K562 (cell line): ENCODE data around the gene GHDC. TPM values are rescaled to one million over a fixed set of nuclear protein-coding genes. Genes with fewer than 3 reads are reported as not detected.
A peak's percentile ranks its signal among the peaks of the same experiment; 100 is the strongest.

Experiments used
- ESRRB ChIP-seq: fragments of 250-450 bp; sonication (Bioruptor Pico); IDR thresholded peaks from 2 replicates; pipeline ENCODE4 v1.5.0; 2020; ENCODE audit warnings: mild to moderate bottlenecking, moderate library complexity, borderline replicate concordance
- EWSR1 ChIP-seq: fragments of 450-650 bp; IDR thresholded peaks from 2 replicates; pipeline ENCODE4 v1.6.1; 2018; ENCODE audit warnings: borderline replicate concordance, mild to moderate bottlenecking, low read depth, moderate library complexity; ENCODE audit not compliant: partially characterized antibody
- GATA2 ChIP-seq: sonication (generic); formaldehyde crosslinking; IDR thresholded peaks from 2 replicates; pipeline ENCODE4 v1.4.0; 2020; ENCODE audit warnings: mild to moderate bottlenecking, missing genetic modification reagents
- KDM1A ChIP-seq, 2 experiments: fragments of 450-650 bp; IDR thresholded peaks; 2 replicates each; pipeline ENCODE4 v1.6.1; 2016; ENCODE audit warnings: mild to moderate bottlenecking in 2 of 2
- KLF1 ChIP-seq: fragments of 450-650 bp; IDR thresholded peaks from 2 replicates; pipeline ENCODE4 v1.6.1; 2016; ENCODE audit warnings: missing genetic modification characterization, missing compliant biosample characterization
- NEUROD1 ChIP-seq: fragments of 150-350 bp; IDR thresholded peaks from 2 replicates; pipeline ENCODE4 v1.6.1; 2014; ENCODE audit warnings: borderline replicate concordance, low read length, low read depth; ENCODE audit not compliant: partially characterized antibody
- SMAD1 ChIP-seq: fragments of 150-350 bp; IDR thresholded peaks from 2 replicates; pipeline ENCODE4 v1.6.1; 2014; ENCODE audit warnings: low read length, low read depth; ENCODE audit not compliant: partially characterized antibody
- TARDBP ChIP-seq: fragments of 450-650 bp; IDR thresholded peaks from 2 replicates; pipeline ENCODE4 v1.6.1; 2016
- ZC3H11A ChIP-seq: IDR thresholded peaks from 2 replicates; pipeline ENCODE4 v1.6.1; 2012; ENCODE audit warnings: low read depth, low read length, improper control_type of control experiment
- ZNF408 ChIP-seq: fragments of 250-450 bp; sonication (Bioruptor Pico); IDR thresholded peaks from 2 replicates; pipeline ENCODE4 v1.4.0; 2020; ENCODE audit warnings: low read depth, mild to moderate bottlenecking, moderate library complexity
- polyA plus RNA-seq, 8 experiments: library from polyadenylated mRNA; depleted of rRNA in 4 of 8; stranded (reverse) in 5 of 8; unstranded in 3 of 8; fragments of >200 nt; fragmentation: Nextera tagmentation in 2 of 8; fragmentation: Illumina TruSeq in 1 of 8; extraction: Ambion mirVana in 2 of 8; extraction: Trizol in 1 of 8; gene quantifications; 2 replicates each; pipeline versions ENCODE4 v1.2.1 to v1.2.3, GENCODE V29; 2011 to 2014; ENCODE audit warnings: inconsistent platforms in 1 of 8, missing spikeins in 1 of 8
- total RNA-seq, 7 experiments: library from RNA; depleted of rRNA in 6 of 7; stranded (reverse); fragments of >200 nt in 6 of 7; fragmentation: Illumina TruSeq in 2 of 7; extraction: Trizol in 2 of 7; gene quantifications; 2 replicates each; pipeline versions ENCODE4 v1.2.1 to v1.2.3, GENCODE V29; 2011 to 2021; ENCODE audit warnings: low replicate concordance in 1 of 7
- TF ChIP-seq, protein P1 (sequence below): sonication (generic); formaldehyde crosslinking; IDR thresholded peaks from 2 replicates; pipeline ENCODE4 v1.8.1; 2023; ENCODE audit warnings: missing genetic modification reagents, mild to moderate bottlenecking, borderline replicate concordance
- TF ChIP-seq, protein P2 (sequence below), 2 experiments: fragments of 450-650 bp in 1 of 2; sonication (generic) in 1 of 2; formaldehyde crosslinking in 1 of 2; IDR thresholded peaks in 1 of 2; conservative IDR thresholded peaks in 1 of 2; 2 replicates each; pipeline versions ENCODE4 v1.6.1 to v1.8.1; 2016 to 2023; ENCODE audit warnings: mild to moderate bottlenecking in 2 of 2, moderate library complexity in 2 of 2, inconsistent platforms in 1 of 2, missing genetic modification reagents in 1 of 2
- TF ChIP-seq, protein P3 (sequence below): sonication (generic); formaldehyde crosslinking; IDR thresholded peaks from 2 replicates; pipeline ENCODE4 v1.8.0; 2022; ENCODE audit warnings: mild to moderate bottlenecking, missing genetic modification reagents
- TF ChIP-seq, protein P4 (sequence below), 2 experiments: fragments of 450-650 bp in 1 of 2; sonication (generic) in 1 of 2; formaldehyde crosslinking; conservative IDR thresholded peaks; 2 replicates each; pipeline versions ENCODE4 v1.4.0 to v1.8.1; 2020 to 2022; ENCODE audit warnings: mild to moderate bottlenecking in 1 of 2, missing genetic modification reagents in 1 of 2

The GHDC gene
- total and polyA plus RNA-seq, 9 of the 15 experiments (the other 6 are each of a cell fraction or from before 2014, with no cell fraction given): 0.65 to 23.2 (median 11.2) TPM

DNA sequence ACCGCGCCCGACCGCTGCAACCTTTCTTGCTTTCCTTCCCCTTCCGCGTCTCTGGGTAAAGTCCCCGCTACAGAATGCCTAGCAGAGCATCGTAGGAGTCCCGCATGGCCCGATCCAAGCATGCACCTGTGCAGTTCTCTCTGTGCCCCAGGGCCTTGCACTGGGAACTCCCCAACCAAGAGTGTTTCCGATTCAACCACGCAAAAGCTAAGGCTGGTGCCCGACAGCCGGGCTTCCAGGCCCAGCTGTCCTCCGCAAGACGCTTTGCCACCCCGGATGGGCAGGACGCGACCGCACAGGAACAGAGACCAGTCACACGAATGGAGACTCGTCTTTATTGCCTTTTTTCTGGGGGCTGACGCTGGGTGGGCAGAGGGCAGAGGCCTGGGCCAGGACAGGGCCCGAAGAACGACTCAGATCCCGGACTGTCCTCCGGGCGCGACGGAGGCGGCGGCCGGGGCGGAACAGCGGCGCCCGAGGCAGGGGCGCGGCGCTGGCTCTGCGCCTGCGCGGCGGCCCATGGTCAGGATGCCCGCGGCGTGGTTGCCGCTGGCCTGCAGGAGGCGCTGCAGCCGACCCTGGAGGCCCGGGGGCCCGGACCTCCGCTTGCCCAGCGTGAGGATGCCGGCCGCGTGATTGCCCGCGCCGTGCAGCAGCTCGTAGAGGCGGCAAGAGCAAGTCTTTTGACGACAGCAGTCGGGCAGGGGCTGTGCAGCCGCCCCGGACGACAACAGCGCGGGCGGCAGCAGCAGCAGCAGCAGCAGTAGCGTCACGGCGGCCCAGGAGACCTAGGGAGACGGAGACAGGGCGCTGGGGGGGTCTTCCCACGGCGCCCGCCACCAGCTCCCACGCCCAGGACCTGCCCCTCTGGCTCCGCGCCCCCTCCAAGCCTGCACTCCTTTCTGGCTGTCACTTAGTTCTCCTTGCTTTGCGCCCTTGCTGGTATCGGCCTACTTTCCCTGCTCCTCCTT is 10.3 kb downstream of the GHDC start (continued):
- TF ChIP-seq, protein P1, sequence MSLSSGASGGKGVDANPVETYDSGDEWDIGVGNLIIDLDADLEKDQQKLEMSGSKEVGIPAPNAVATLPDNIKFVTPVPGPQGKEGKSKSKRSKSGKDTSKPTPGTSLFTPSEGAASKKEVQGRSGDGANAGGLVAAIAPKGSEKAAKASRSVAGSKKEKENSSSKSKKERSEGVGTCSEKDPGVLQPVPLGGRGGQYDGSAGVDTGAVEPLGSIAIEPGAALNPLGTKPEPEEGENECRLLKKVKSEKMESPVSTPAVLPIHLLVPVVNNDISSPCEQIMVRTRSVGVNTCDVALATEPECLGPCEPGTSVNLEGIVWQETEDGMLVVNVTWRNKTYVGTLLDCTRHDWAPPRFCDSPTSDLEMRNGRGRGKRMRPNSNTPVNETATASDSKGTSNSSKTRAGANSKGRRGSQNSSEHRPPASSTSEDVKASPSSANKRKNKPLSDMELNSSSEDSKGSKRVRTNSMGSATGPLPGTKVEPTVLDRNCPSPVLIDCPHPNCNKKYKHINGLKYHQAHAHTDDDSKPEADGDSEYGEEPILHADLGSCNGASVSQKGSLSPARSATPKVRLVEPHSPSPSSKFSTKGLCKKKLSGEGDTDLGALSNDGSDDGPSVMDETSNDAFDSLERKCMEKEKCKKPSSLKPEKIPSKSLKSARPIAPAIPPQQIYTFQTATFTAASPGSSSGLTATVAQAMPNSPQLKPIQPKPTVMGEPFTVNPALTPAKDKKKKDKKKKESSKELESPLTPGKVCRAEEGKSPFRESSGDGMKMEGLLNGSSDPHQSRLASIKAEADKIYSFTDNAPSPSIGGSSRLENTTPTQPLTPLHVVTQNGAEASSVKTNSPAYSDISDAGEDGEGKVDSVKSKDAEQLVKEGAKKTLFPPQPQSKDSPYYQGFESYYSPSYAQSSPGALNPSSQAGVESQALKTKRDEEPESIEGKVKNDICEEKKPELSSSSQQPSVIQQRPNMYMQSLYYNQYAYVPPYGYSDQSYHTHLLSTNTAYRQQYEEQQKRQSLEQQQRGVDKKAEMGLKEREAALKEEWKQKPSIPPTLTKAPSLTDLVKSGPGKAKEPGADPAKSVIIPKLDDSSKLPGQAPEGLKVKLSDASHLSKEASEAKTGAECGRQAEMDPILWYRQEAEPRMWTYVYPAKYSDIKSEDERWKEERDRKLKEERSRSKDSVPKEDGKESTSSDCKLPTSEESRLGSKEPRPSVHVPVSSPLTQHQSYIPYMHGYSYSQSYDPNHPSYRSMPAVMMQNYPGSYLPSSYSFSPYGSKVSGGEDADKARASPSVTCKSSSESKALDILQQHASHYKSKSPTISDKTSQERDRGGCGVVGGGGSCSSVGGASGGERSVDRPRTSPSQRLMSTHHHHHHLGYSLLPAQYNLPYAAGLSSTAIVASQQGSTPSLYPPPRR (CRISPR knock-in tag): no peak
- TF ChIP-seq NEUROD1 (no peak), ZNF408 (no peak), GATA2 (CRISPR knock-in tag) (no peak), EWSR1 (no peak), KDM1A (IDR thresholded peaks at IDR 0.05) (no peak), SMAD1 (no peak), ZC3H11A (no peak), ESRRB (no peak), KLF1 (tag) (no peak; the same call in 1 of the 2 replicates), TARDBP (no peak)
- TF ChIP-seq, protein P2, sequence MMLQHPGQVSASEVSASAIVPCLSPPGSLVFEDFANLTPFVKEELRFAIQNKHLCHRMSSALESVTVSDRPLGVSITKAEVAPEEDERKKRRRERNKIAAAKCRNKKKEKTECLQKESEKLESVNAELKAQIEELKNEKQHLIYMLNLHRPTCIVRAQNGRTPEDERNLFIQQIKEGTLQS (IDR thresholded peaks at IDR 0.05): no peak
- TF ChIP-seq, protein P2 (CRISPR knock-in tag; conservative IDR thresholded peaks at IDR 0.05): no peak
- TF ChIP-seq, protein P3, sequence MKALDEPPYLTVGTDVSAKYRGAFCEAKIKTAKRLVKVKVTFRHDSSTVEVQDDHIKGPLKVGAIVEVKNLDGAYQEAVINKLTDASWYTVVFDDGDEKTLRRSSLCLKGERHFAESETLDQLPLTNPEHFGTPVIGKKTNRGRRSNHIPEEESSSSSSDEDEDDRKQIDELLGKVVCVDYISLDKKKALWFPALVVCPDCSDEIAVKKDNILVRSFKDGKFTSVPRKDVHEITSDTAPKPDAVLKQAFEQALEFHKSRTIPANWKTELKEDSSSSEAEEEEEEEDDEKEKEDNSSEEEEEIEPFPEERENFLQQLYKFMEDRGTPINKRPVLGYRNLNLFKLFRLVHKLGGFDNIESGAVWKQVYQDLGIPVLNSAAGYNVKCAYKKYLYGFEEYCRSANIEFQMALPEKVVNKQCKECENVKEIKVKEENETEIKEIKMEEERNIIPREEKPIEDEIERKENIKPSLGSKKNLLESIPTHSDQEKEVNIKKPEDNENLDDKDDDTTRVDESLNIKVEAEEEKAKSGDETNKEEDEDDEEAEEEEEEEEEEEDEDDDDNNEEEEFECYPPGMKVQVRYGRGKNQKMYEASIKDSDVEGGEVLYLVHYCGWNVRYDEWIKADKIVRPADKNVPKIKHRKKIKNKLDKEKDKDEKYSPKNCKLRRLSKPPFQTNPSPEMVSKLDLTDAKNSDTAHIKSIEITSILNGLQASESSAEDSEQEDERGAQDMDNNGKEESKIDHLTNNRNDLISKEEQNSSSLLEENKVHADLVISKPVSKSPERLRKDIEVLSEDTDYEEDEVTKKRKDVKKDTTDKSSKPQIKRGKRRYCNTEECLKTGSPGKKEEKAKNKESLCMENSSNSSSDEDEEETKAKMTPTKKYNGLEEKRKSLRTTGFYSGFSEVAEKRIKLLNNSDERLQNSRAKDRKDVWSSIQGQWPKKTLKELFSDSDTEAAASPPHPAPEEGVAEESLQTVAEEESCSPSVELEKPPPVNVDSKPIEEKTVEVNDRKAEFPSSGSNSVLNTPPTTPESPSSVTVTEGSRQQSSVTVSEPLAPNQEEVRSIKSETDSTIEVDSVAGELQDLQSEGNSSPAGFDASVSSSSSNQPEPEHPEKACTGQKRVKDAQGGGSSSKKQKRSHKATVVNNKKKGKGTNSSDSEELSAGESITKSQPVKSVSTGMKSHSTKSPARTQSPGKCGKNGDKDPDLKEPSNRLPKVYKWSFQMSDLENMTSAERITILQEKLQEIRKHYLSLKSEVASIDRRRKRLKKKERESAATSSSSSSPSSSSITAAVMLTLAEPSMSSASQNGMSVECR: 0 out of 2 replicates have a peak, but pooled peaks have one; percentile 30
- TF ChIP-seq, protein P4, sequence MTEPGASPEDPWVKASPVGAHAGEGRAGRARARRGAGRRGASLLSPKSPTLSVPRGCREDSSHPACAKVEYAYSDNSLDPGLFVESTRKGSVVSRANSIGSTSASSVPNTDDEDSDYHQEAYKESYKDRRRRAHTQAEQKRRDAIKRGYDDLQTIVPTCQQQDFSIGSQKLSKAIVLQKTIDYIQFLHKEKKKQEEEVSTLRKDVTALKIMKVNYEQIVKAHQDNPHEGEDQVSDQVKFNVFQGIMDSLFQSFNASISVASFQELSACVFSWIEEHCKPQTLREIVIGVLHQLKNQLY (CRISPR knock-in tag; conservative IDR thresholded peaks at IDR 0.05): no peak
